HUES64 (cell line): ENCODE measurements around the gene TBX3.

Experiments
- H3K27ac ChIP-seq: 2 replicates; pipeline ENCODE4 v1.7.0; 2013; ENCODE audit warnings: low read depth, low read length, inconsistent platforms
- H3K27me3 ChIP-seq: 2 replicates; pipeline ENCODE4 v1.6.1; 2013; ENCODE audit warnings: mild to moderate bottlenecking, low read length; ENCODE audit not compliant: insufficient read depth
- H3K36me3 ChIP-seq: 2 replicates; pipeline ENCODE4 v1.6.1; 2013; ENCODE audit warnings: mild to moderate bottlenecking, low read length; ENCODE audit not compliant: insufficient read depth
- H3K4me1 ChIP-seq: 2 replicates; pipeline ENCODE4 v1.6.1; 2013; ENCODE audit warnings: mild to moderate bottlenecking, low read length, moderate library complexity; ENCODE audit not compliant: insufficient read depth
- H3K4me3 ChIP-seq: 2 replicates; pipeline ENCODE4 v1.5.1; 2013; ENCODE audit warnings: mild to moderate bottlenecking, low read length, moderate library complexity
- H3K9ac ChIP-seq: 2 replicates; pipeline ENCODE4 v1.6.1; 2013; ENCODE audit warnings: mild to moderate bottlenecking, low read depth, low read length
- H3K9me3 ChIP-seq: 2 replicates; pipeline ENCODE4 v1.6.1; 2013; ENCODE audit warnings: low read depth, low read length; ENCODE audit not compliant: insufficient read depth
- WGBS: fragments of 150-250, 120-280 bp; methylation state at CpG from one replicate; pipeline ENCODE4 v1.1.7; 2013; ENCODE audit warnings: missing lambda C conversion rate; 5-methylcytosine and 5-hydroxymethylcytosine counted together

Gene TBX3

DNA sequence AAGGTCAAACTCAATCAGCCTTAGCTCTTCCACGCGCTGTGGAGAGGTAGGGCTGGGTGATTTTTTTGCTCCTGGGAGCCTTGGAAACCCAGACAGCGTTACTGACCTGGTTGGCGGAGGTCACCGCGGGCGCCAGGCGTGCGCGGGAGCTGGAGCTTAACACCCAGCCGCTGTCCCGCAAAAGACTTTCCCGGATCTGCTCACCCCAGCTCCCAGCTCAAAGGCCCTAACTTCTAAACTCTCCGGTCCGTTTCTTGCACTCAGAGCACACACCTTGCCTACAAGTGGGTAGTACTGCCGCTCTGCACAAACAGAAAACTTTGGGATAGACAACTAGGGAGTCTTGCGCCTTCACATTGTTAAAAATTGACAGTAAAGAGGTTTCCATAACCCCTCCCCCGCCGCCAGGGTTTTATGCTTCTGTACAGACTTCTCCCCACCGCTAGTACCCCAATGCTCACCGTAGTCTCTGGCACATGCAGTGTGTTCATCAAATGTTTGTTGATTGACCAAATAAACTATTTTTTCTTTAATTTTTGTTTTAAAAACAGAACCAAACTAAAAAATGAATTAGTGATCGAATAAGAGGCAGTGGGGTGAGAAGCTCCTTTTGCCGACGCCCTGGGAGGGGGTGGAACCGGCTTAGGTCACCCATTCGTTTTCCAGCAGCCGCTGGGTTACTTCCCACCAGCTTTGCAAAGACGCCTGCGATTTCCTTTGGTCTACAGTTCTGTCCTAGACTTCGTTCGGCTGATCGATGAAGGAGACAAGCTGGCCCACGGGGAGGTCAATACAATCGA, 12.7 kb upstream of the TBX3 start:
- 3% methylated on average over 34 of the region's 34 CpGs for WGBS
- Histone ChIP-seq H3K4me1 (peaks cover 41% of the 10 kb centered on the region), H3K27me3 (peaks cover 100% of the 10 kb centered on the region), H3K9me3 (no peaks in the 10 kb centered on the region), H3K36me3 (no peaks in the 10 kb centered on the region), H3K9ac (no peak overlapping the region), H3K27ac (no peak overlapping the region), H3K4me3 (no peak overlapping the region)

GRCh38 chr12:114695305-114695592, 11.3 kb upstream of the TBX3 start:
- Histone ChIP-seq H3K27ac (no peak overlapping the region), H3K9me3 (no peaks in the 10 kb centered on the region), H3K4me1 (peaks cover 33% of the 10 kb centered on the region), H3K36me3 (no peaks in the 10 kb centered on the region), H3K4me3 (no peak overlapping the region), H3K9ac (no peak overlapping the region), H3K27me3 (peaks cover 100% of the 10 kb centered on the region)
- WGBS = 12% methylated on average over 3 of the region's 3 CpGs

GRCh38 chr12:114694436-114695304, 10.7 kb upstream of the TBX3 start:
- H3K4me3 ChIP-seq = no peak overlapping the region

DNA sequence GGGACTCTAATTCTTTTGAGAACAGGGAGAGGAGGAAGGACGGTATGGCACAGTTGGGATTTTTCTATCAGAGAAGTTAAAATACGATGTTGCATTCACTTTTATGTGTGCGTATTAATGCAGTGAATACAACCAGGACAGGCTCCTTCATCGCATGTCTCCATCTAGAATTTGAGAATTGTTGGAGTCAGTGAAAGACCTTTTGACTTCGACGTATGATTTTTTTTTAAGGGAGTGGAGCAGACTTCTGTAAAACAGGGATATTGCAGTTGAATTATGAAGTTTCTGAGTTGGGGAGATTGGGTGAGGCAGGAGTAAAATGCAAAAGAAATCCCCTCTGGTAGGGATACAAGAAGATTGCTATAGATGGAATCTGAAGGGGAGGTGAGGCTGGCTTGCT, 9.6 kb upstream of the TBX3 start:
- no peaks in the 10 kb centered on the region for H3K9me3 ChIP-seq
- no peak overlapping the region for H3K9ac ChIP-seq
- H3K4me3 ChIP-seq = no peak overlapping the region
- no peaks in the 10 kb centered on the region for H3K36me3 ChIP-seq
- peaks cover 28% of the 10 kb centered on the region for H3K4me1 ChIP-seq
- no peak overlapping the region for H3K27ac ChIP-seq
- whole genome bisulfite sequencing = 5% methylated on average over 6 of the region's 6 CpGs
- peaks cover 100% of the 10 kb centered on the region for H3K27me3 ChIP-seq

More at GRCh38 chr12:114694436-114695304, 10.7 kb upstream of the TBX3 start:
- no peaks in the 10 kb centered on the region for H3K36me3 ChIP-seq
- peaks cover 100% of the 10 kb centered on the region for H3K27me3 ChIP-seq
- no peaks in the 10 kb centered on the region for H3K9me3 ChIP-seq
- H3K4me1 ChIP-seq = peaks cover 33% of the 10 kb centered on the region
- H3K27ac ChIP-seq = no peak overlapping the region
- 23% methylated on average over 12 of the region's 12 CpGs for WGBS
- H3K9ac ChIP-seq = no peak overlapping the region

GRCh38 chr12:114693059-114693531, 9.1 kb upstream of the TBX3 start:
- no peak overlapping the region for H3K27ac ChIP-seq
- WGBS = 3% methylated on average over 10 of the region's 13 CpGs
- H3K9me3 ChIP-seq = no peaks in the 10 kb centered on the region
- H3K4me3 ChIP-seq = peak overlapping the region; percentile 29; the same call in 1 of the 2 replicates
- H3K36me3 ChIP-seq = no peaks in the 10 kb centered on the region
- peaks cover 100% of the 10 kb centered on the region for H3K27me3 ChIP-seq
- H3K9ac ChIP-seq = no peak overlapping the region
- H3K4me1 ChIP-seq = peaks cover 32% of the 10 kb centered on the region

GRCh38 chr12:114692186-114693058, 8.4 kb upstream of the TBX3 start:
- WGBS = under 1% methylated on average over 55 of the region's 62 CpGs
- Histone ChIP-seq H3K9me3 (no peaks in the 10 kb centered on the region), H3K36me3 (no peaks in the 10 kb centered on the region), H3K9ac (no peak overlapping the region), H3K27ac (no peak overlapping the region), H3K4me1 (peaks cover 32% of the 10 kb centered on the region), H3K4me3 (peak overlapping the region; percentile 29), H3K27me3 (peaks cover 100% of the 10 kb centered on the region)

DNA sequence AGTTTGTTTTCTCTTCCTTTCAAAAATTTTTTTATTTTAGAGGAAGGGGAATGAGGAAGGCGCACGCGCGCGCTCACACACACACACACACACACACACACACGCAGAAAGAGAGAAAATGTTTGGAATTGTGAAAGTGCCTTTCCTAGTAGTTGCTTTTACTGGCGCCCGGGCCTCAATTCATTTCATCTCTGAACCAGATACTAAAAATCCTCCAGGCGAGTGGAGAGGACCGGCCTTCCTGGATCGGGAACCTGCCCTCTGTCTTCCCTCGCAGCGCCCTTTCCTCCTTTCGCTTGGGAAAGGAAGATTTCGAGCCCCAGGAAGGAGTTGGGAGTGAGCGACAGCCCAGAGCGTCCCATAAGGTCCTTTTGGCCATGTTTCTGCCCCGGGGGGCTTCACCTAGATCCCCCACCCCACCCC, 7.8 kb upstream of the TBX3 start:
- Histone ChIP-seq H3K9ac (no peak overlapping the region), H3K27ac (no peak overlapping the region), H3K36me3 (no peaks in the 10 kb centered on the region), H3K9me3 (no peaks in the 10 kb centered on the region), H3K27me3 (peaks cover 100% of the 10 kb centered on the region), H3K4me3 (peak overlapping the region; percentile 29; the same call in 1 of the 2 replicates), H3K4me1 (peaks cover 34% of the 10 kb centered on the region)
- WGBS = 2% methylated on average over 12 of the region's 18 CpGs

DNA sequence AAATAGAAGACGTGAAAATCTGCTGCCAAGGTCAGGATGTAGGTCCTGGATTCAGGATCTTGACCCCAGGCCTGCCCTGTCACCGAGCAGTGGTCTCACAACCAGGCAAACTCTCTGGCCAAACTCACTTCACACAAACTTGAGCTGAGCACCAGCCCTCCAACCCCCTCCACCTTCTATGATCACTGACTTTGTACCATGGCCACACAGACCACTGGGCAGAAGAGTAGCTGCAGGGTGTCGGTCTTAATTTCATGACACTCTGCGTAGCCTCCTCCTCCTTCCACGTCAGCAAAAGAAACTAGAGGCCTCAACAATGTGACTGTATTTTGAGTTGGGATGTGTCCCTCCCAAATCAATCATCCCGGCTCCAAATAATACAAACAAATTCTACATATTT, 7.2 kb upstream of the TBX3 start:
- no peak overlapping the region for H3K9ac ChIP-seq
- no peak overlapping the region for H3K4me3 ChIP-seq
- H3K9me3 ChIP-seq = no peaks in the 10 kb centered on the region
- H3K4me1 ChIP-seq = peaks cover 38% of the 10 kb centered on the region
- no peaks in the 10 kb centered on the region for H3K36me3 ChIP-seq
- 7% methylated on average over 6 of the region's 6 CpGs for WGBS
- no peak overlapping the region for H3K27ac ChIP-seq
- peaks cover 100% of the 10 kb centered on the region for H3K27me3 ChIP-seq

DNA sequence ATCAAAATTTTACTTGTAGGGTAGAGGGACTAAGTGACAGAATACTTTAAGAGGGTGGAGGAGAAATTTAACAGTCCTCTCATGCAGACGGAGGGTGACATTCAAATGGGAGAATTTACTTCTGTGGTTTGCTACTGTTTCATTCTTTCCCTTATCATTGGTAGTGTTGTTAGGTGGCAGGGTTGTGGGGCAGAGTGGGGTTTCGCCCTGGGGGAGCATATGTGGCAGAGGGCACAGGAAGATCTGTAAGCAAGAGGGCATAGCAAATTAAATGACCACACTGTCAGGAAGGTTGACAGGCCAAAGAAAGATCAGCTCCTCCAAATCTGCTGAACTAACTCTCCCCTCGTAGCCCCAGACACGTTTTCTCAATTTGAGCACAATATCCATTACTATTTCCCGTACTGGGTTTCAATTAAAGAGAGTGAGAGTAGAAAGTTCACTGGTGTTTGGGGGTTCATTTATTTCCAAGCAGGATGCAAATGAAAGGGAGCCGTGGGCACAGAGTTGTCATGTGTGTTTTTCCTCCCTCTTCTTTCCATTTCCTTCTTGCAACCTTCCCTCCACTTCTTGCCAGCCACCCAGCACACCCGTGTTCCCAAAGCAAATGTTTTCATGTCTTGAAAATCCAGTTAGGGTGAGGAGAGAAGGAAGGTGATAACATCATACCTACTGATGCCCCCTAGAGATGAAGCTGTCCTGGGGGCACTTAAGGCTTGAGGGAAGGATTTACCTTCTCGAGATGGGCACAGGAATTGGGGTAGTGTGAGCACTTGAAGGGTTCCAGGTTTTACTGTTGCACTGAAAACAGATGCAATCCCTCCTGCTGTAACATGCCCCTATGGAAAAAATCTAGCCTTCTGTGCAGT, 6.5 kb upstream of the TBX3 start:
- H3K27ac ChIP-seq = no peak overlapping the region
- no peak overlapping the region for H3K4me3 ChIP-seq
- 28% methylated on average over 7 of the region's 8 CpGs for WGBS
- no peaks in the 10 kb centered on the region for H3K36me3 ChIP-seq
- H3K27me3 ChIP-seq = peaks cover 100% of the 10 kb centered on the region
- H3K9me3 ChIP-seq = no peaks in the 10 kb centered on the region
- H3K4me1 ChIP-seq = peaks cover 44% of the 10 kb centered on the region
- no peak overlapping the region for H3K9ac ChIP-seq
